GM18517 (cell line): ENCODE data around the gene GNAQ.

Experiments used
- ATAC-seq: cut with Tn5 transposase; IDR thresholded peaks from one replicate; pipeline ENCODE4 v1.9.1; 2021; ENCODE audit warnings: mild to moderate bottlenecking, moderate library complexity; ENCODE audit not compliant: unreplicated experiment

Gene GNAQ

GRCh38 chr9:77912895-77913693 lies 118.5 kb downstream of the GNAQ start:
- no peak for ATAC-seq

GRCh38 chr9:77911928-77912327 lies 119.7 kb downstream of the GNAQ start:
- no peak for ATAC-seq

GRCh38 chr9:77910194-77910621 lies 121.4 kb downstream of the GNAQ start:
- ATAC-seq: no peak

- ATAC-seq: no peak
These were observed 122.3 kb downstream of the GNAQ start for GRCh38 chr9:77909306-77909705.

- ATAC-seq: no peak
These were observed 123.3 kb downstream of the GNAQ start for GRCh38 chr9:77908293-77908692.

GRCh38 chr9:77907585-77907984 lies 124.0 kb downstream of the GNAQ start:
- no peak for ATAC-seq

GRCh38 chr9:77906991-77907390 lies 124.6 kb downstream of the GNAQ start:
- no peak for ATAC-seq

- ATAC-seq: no peak
These were observed 127.8 kb downstream of the GNAQ start for GRCh38 chr9:77903666-77904285.

GRCh38 chr9:77901771-77902170 lies 129.8 kb downstream of the GNAQ start:
- ATAC-seq: no peak

- no peak for ATAC-seq
These were observed 130.6 kb downstream of the GNAQ start for GRCh38 chr9:77901018-77901417.

- ATAC-seq: no peak
These were observed 131.8 kb downstream of the GNAQ start for GRCh38 chr9:77899679-77900354.

GRCh38 chr9:77898864-77899263 lies 132.7 kb downstream of the GNAQ start:
- ATAC-seq: no peak

GRCh38 chr9:77896938-77897667 lies 134.5 kb downstream of the GNAQ start:
- ATAC-seq: no peak

GRCh38 chr9:77896269-77896937 lies 135.2 kb downstream of the GNAQ start:
- ATAC-seq: no peak

- no peak for ATAC-seq
These were observed 137.9 kb downstream of the GNAQ start for GRCh38 chr9:77893706-77894105.

- no peak for ATAC-seq
These were observed 138.6 kb downstream of the GNAQ start for GRCh38 chr9:77892955-77893514.

- peak; percentile 63 for ATAC-seq
These were observed 139.4 kb downstream of the GNAQ start for GRCh38 chr9:77892171-77892570.

GRCh38 chr9:77891128-77891800 lies 140.3 kb downstream of the GNAQ start:
- ATAC-seq: no peak

- ATAC-seq: no peak
These were observed 143.9 kb downstream of the GNAQ start for GRCh38 chr9:77887662-77888061.
